ENCODE measurements around the gene TSSK3.

TSSK3 gene

GRCh38 chr1:32398401-32398800, 36.1 kb downstream of the TSSK3 start:
- no peak for DNase-seq (ENCODE audit: low read depth in 3 of 3)

DNA sequence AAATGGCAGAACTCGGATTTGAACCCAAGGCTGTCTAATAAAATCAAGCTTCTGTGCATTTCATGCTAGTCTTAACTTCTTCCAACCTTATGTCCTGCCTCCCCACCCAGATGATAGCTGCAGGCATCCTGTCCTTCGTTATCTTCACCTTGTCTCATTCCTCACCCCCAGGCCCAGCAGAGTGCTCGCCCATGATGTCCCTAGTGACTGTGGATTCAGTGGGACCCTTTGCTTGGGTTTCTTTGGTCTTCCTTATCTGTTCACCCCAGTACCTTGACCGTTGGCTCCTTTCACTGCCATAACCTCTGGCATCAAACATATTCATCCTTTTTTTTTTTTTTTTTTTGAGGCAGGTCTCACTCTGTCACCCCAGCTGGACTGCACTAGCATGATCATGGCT, 37.5 kb downstream of the TSSK3 start:
- DNase-seq (ENCODE audit: low read depth in 3 of 3): no peak

GRCh38 chr1:32400876-32401631, 38.7 kb downstream of the TSSK3 start:
- DNase-seq (ENCODE audit: low read depth in 3 of 3): peak; percentile 13 to 22 (median 15)

DNA sequence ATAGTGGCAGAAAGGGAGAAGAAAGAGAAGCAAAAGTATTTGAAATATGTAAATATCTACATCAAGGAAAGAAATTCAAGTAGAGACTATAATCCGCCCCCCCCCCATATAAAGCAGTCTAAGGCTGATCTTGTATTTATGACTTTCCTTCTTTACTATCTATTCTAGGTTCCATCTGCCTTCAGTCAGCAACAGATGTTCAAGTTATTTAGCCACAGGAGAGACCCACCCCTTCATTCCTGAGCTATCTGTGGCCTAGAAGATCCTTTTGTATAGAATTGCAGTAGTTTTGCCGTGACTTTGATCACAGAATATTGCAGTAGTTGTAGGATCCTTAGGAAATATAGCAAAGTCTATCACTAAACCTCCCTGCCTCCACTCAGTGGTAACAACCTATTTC, 42.6 kb downstream of the TSSK3 start:
- no peak for DNase-seq (ENCODE audit: low read depth in 3 of 3)

DNA sequence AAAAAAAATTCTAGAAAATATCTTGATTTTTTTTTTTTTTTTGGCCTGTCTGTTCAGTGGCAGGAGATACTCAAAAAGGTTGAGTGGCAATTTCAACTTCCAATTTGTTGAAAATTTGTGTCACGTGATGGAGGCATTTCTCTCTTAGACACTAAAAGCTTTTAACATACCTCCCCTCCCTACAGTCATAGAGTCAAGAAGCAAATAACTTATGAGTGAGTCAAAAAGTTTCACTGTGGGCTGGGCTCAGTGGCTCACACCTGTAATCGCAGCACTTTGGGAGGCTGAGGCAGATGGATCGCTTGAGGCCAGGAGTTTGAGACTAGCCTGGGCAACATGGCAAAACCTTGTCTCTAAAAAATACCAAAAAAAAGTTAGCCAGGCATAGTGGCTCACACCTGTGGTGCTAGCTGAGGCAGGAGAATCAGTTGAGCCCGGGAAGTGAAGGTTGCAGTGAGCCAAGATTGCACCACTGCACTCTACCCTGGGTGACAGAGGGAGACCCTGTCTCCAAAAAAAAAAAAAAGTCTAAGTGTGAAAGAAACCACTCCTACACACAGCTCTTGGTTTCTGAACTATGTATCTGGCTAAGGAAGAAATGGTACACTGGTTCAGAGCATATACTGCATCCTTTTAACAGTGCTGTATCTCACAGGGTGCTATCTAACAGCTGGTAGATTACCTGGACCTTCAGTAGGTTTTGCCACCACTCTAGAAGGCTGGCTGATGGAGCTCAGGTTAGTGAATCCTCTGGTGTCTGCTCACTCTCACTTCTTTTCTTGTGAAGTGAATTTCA, 43.5 kb downstream of the TSSK3 start:
- no peak for DNase-seq (ENCODE audit: low read depth in 3 of 3)

- DNase-seq (ENCODE audit: low read depth in 3 of 3): no peak
These were observed 44.3 kb downstream of the TSSK3 start for GRCh38 chr1:32406629-32407111.

DNA sequence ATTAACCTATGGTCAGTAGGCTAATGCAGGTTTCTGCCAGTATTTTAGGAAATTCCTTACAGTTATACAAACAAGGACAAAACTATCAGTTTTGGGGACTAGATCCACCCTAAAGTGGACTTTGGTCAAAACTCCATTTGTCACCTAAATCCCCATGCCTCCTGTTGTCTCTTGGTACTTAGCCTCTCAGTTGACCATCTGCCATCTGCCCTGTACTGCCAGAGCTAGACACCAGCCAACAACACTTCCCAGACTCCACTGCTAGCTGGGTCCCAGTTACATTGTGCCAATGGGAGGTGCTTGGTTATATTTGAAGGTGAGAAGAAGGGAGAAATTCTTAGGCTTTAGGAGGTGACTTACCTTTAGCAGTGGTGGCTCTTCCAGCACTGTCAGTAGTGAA, 48.9 kb downstream of the TSSK3 start:
- no peak for DNase-seq (ENCODE audit: low read depth in 3 of 3)

DNA sequence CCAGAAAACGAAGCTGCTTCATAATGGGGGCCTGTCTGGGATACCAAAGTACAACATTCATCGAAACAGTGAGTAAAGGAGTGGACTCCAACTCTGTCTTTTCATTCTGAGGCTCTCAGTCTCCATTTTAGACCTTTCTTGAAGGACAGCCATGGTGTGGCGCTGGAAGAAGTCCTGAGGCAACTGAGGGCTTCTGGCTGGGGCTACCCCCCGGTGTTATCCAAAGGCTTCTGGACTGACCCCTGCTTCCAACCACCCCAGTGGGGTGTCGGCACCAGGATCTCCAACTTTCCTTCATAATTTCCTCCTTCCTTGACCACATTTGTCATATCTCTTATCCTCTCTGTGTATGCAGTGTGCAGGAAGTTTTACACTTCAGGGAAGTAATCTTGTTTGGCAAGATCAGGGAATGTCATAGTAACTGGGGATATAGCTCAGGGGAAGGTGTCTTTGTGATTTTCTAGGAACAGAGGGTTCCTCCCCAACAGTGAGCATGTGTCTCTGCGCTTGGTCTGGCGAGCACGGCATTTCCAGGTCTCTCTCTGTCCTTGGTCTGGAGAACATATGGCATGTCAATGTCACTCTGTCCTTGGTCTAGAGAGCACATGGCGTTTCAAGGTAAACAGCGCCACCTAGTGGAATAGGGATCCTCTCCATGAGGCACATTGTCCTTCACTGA, 51.3 kb downstream of the TSSK3 start:
- peak; percentile 18 to 69 (median 47) for DNase-seq (ENCODE audit: low read depth in 3 of 3)
